ENCODE results near the gene TSPAN18.

DNA sequence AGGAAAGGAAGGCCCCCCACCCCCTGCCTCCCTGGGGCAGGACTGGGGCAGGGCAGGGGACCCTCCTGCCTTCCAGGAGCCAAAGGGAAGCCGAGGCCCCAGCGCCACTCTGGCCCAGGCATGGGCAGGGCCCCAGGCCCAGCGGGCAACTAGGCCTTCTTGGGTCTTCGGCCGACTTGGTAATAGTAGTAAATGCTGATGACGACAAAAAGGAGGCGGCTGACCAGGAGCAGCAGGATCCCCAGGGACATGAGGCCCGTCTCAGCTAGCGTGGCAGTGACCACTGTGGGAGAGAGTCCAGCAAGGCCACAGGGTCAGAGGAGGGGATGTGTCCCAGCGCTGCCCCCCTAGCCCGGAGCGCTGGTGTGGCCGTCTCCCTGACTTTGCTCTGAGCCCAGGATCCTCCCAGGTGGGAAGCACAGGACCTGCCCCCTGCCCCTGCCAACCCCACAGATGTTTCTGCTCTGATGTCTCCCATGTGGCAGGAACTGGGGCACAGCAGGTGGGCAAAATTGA is 208.0 kb downstream of the TSPAN18 start:
- TF ChIP-seq, protein P1, sequence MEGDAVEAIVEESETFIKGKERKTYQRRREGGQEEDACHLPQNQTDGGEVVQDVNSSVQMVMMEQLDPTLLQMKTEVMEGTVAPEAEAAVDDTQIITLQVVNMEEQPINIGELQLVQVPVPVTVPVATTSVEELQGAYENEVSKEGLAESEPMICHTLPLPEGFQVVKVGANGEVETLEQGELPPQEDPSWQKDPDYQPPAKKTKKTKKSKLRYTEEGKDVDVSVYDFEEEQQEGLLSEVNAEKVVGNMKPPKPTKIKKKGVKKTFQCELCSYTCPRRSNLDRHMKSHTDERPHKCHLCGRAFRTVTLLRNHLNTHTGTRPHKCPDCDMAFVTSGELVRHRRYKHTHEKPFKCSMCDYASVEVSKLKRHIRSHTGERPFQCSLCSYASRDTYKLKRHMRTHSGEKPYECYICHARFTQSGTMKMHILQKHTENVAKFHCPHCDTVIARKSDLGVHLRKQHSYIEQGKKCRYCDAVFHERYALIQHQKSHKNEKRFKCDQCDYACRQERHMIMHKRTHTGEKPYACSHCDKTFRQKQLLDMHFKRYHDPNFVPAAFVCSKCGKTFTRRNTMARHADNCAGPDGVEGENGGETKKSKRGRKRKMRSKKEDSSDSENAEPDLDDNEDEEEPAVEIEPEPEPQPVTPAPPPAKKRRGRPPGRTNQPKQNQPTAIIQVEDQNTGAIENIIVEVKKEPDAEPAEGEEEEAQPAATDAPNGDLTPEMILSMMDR (IDR thresholded peaks at IDR 0.05) = no peak
- no peak for TF ChIP-seq POLR2A (IDR thresholded peaks at IDR 0.05)
